Measurements from ENCODE around the gene SIAH1. TPM values are rescaled to one million over a fixed set of nuclear protein-coding genes. Genes with fewer than 3 reads are reported as not detected.
"Not testable (repeated sequence)": the region's sequence is repeated elsewhere in the genome, so short reads cannot be mapped to it uniquely, and the experiment has no call there.

Gene SIAH1
- total RNA-seq, 1 donor from 2014 or later = 60.0 TPM

- DNase-seq (ENCODE audit: low read depth) = no peak
- H3K27me3 ChIP-seq (ENCODE audit: control insufficient read depth, insufficient read depth, low read length) = no peaks in the 10 kb centered on the region
- no peak overlapping the region for H3K4me3 ChIP-seq (ENCODE audit: low read depth, low read length)
- H3K36me3 ChIP-seq (ENCODE audit: control insufficient read depth, insufficient read depth, low read length) = no peaks in the 10 kb centered on the region
- no peak for FAIRE-seq
- TF ChIP-seq, protein P1, sequence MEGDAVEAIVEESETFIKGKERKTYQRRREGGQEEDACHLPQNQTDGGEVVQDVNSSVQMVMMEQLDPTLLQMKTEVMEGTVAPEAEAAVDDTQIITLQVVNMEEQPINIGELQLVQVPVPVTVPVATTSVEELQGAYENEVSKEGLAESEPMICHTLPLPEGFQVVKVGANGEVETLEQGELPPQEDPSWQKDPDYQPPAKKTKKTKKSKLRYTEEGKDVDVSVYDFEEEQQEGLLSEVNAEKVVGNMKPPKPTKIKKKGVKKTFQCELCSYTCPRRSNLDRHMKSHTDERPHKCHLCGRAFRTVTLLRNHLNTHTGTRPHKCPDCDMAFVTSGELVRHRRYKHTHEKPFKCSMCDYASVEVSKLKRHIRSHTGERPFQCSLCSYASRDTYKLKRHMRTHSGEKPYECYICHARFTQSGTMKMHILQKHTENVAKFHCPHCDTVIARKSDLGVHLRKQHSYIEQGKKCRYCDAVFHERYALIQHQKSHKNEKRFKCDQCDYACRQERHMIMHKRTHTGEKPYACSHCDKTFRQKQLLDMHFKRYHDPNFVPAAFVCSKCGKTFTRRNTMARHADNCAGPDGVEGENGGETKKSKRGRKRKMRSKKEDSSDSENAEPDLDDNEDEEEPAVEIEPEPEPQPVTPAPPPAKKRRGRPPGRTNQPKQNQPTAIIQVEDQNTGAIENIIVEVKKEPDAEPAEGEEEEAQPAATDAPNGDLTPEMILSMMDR (IDR thresholded peaks at IDR 0.05; ENCODE audit: insufficient read depth, low read length, severe bottlenecking) = no peak
Measured at GRCh38 chr16:48413272-48413671, 28.1 kb upstream of the SIAH1 start.

- peak; percentile 92 for DNase-seq (ENCODE audit: low read depth)
Measured at GRCh38 chr16:48409839-48410632, 24.8 kb upstream of the SIAH1 start.

GRCh38 chr16:48408688-48409087 is 23.5 kb upstream of the SIAH1 start:
- TF ChIP-seq, protein P1 (IDR thresholded peaks at IDR 0.05; ENCODE audit: insufficient read depth, low read length, severe bottlenecking) = no peak
- DNase-seq (ENCODE audit: low read depth) = no peak
- Histone ChIP-seq H3K36me3 (ENCODE audit: control insufficient read depth, insufficient read depth, low read length) (no peaks in the 10 kb centered on the region), H3K4me3 (ENCODE audit: low read depth, low read length) (no peak overlapping the region), H3K27me3 (ENCODE audit: control insufficient read depth, insufficient read depth, low read length) (no peaks in the 10 kb centered on the region)
- FAIRE-seq = peak; percentile 88

More at GRCh38 chr16:48409839-48410632, 24.8 kb upstream of the SIAH1 start:
- Histone ChIP-seq H3K4me3 (ENCODE audit: low read depth, low read length) (no peak overlapping the region), H3K27me3 (ENCODE audit: control insufficient read depth, insufficient read depth, low read length) (no peaks in the 10 kb centered on the region), H3K36me3 (ENCODE audit: control insufficient read depth, insufficient read depth, low read length) (no peaks in the 10 kb centered on the region)
- TF ChIP-seq, protein P1 (IDR thresholded peaks at IDR 0.05; ENCODE audit: insufficient read depth, low read length, severe bottlenecking) = no peak
- peak; percentile 97 for FAIRE-seq

DNA sequence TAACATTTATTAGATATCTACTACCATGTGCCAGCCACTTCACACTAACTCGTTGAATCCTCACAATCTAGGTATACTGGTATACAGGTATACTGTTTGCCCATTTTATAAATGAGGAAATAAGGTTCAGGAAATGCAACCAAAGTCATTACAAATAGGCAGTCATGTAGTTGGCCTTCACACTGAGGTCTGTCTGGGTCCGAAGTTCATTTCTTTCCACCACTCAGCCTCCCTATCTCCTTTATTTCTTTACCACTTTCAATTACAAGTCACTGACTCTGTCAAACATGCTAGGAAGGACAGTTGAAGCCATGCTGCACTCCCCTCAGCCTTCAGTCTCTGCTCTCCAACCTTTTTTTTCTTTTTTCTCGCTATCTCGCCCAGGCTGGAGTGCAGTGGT is 20.7 kb upstream of the SIAH1 start:
- TF ChIP-seq, protein P1 (IDR thresholded peaks at IDR 0.05; ENCODE audit: insufficient read depth, low read length, severe bottlenecking) = no peak
- Histone ChIP-seq H3K27me3 (ENCODE audit: control insufficient read depth, insufficient read depth, low read length) (no peaks in the 10 kb centered on the region), H3K4me3 (ENCODE audit: low read depth, low read length) (no peak overlapping the region), H3K36me3 (ENCODE audit: control insufficient read depth, insufficient read depth, low read length) (no peaks in the 10 kb centered on the region)
- DNase-seq (ENCODE audit: low read depth) (no peak), FAIRE-seq (no peak)

- TF ChIP-seq, protein P1 (IDR thresholded peaks at IDR 0.05; ENCODE audit: insufficient read depth, low read length, severe bottlenecking) = no peak
- H3K27me3 ChIP-seq (ENCODE audit: control insufficient read depth, insufficient read depth, low read length) = no peaks in the 10 kb centered on the region
- DNase-seq (ENCODE audit: low read depth) = no peak
- no peaks in the 10 kb centered on the region for H3K36me3 ChIP-seq (ENCODE audit: control insufficient read depth, insufficient read depth, low read length)
- H3K4me3 ChIP-seq (ENCODE audit: low read depth, low read length) = no peak overlapping the region
- no peak for FAIRE-seq
Measured at GRCh38 chr16:48405153-48405552, 19.9 kb upstream of the SIAH1 start.

- not testable (repeated sequence) for FAIRE-seq; H3K27me3 ChIP-seq (ENCODE audit: control insufficient read depth, insufficient read depth, low read length); H3K4me3 ChIP-seq (ENCODE audit: low read depth, low read length); H3K36me3 ChIP-seq (ENCODE audit: control insufficient read depth, insufficient read depth, low read length); DNase-seq (ENCODE audit: low read depth)
Measured at GRCh38 chr16:48402547-48402946, 17.3 kb upstream of the SIAH1 start.
